AG04450 (cell line): Measurements from ENCODE around the gene GPR173. TPM values are rescaled to one million over a fixed set of nuclear protein-coding genes. Genes with fewer than 3 reads are reported as not detected.

Experiments
- CTCF ChIA-PET: fragments of 300-600, 350-600 bp; formaldehyde crosslinking; extraction: SDS; loops from one replicate; lab custom pipeline; 2022; ENCODE audit warnings: antibody characterized with exemption, inconsistent platforms; lab: Charles Lee
- POLR2A ChIA-PET: fragments of 350-600 bp; formaldehyde crosslinking; extraction: SDS; loops from one replicate; lab custom pipeline; 2021; ENCODE audit warnings: antibody characterized with exemption, inconsistent platforms; lab: Yijun Ruan, JAX
- DNase-seq: peaks from one replicate; pipeline ENCODE4 v3.0.0-alpha.2; 2011; ENCODE audit warnings: low read depth, low spot score
- H3K27ac ChIP-seq: one replicate; pipeline ENCODE4 v1.5.1; 2012; ENCODE audit warnings: low read depth, low read length, control low read depth
- H3K27me3 ChIP-seq: one replicate; pipeline ENCODE4 v1.6.0; 2012; ENCODE audit warnings: low read length; ENCODE audit not compliant: control insufficient read depth, insufficient read depth
- H3K4me3 ChIP-seq: 2 replicates; pipeline ENCODE4 v1.5.1; 2011; ENCODE audit warnings: mild to moderate bottlenecking, low read depth, low read length, control low read depth
- H3K9me3 ChIP-seq: 2 replicates; pipeline ENCODE4 v1.5.1; 2012; ENCODE audit warnings: low read length; ENCODE audit not compliant: control insufficient read depth, insufficient read depth
- polyA plus RNA-seq: library from polyadenylated mRNA; depleted of rRNA; stranded (reverse); fragments of >200 nt; gene quantifications from 2 replicates; pipeline ENCODE4 v1.2.3, GENCODE V29; 2011
- TF ChIP-seq, protein P1 (sequence below): IDR thresholded peaks from 2 replicates; pipeline ENCODE4 v1.5.1; 2011; ENCODE audit warnings: low read depth, low read length, control low read depth, inconsistent platforms

GPR173 gene
- polyA plus RNA-seq, 1 experiment = 3.8 TPM

DNA sequence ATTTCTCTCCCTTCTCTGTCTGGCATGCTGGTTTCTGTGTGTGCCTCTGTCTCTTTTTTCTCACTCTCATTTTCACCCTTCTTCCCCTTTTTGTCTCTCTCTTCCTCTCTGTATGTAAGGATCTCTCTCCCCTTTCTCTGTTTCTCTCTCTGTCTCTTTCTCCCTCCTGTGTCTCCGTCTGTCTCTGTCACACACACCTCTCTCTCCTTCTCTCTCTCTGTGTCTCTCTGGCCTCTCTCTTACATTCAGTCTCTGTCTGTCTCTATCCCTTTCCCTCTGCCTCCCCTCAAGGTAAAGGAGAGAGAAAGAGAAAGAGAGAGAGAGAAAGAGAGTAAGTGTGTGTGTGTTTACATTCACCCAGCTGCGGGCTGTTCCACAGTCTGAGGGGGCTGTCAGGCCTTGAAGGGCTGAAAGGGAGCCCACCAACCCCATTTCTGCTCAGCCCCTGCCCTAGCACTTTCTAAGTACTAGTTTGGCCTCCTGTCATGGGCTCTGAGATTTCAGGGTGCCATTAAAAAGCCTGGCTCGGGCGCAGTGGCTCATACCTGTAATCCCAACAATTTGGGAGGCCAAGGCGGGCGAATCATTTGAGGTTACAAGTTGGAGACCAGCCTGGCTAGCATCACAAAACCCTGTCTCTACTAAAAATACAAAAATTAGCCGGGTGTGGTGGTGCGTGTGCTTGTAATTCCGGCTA is 24.0 kb downstream of the GPR173 start:
- H3K27ac ChIP-seq = no peak overlapping the region
- no peak overlapping the region for H3K4me3 ChIP-seq
- DNase-seq = no peak
- CTCF ChIA-PET = interaction anchor here (0.7 kb wide), 1 partner anchor 17 kb away, joined by 3 read pairs; no protein-coding TSS in a partner anchor
- no peaks in the 10 kb centered on the region for H3K27me3 ChIP-seq
- POLR2A ChIA-PET = interaction anchor here (1.0 to 1.2 kb wide), 2 partner anchors 9 to 10 kb away, joined by 4 to 9 read pairs; partner anchors contain the start of gene TSPYL2
- no peaks in the 10 kb centered on the region for H3K9me3 ChIP-seq
- TF ChIP-seq, protein P1, sequence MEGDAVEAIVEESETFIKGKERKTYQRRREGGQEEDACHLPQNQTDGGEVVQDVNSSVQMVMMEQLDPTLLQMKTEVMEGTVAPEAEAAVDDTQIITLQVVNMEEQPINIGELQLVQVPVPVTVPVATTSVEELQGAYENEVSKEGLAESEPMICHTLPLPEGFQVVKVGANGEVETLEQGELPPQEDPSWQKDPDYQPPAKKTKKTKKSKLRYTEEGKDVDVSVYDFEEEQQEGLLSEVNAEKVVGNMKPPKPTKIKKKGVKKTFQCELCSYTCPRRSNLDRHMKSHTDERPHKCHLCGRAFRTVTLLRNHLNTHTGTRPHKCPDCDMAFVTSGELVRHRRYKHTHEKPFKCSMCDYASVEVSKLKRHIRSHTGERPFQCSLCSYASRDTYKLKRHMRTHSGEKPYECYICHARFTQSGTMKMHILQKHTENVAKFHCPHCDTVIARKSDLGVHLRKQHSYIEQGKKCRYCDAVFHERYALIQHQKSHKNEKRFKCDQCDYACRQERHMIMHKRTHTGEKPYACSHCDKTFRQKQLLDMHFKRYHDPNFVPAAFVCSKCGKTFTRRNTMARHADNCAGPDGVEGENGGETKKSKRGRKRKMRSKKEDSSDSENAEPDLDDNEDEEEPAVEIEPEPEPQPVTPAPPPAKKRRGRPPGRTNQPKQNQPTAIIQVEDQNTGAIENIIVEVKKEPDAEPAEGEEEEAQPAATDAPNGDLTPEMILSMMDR = no peak

- ChIA-PET CTCF (no interaction called here), POLR2A (interaction anchor here (1.2 kb wide), 1 partner anchor 9 kb away, joined by 4 read pairs; the partner anchor contains the start of gene TSPYL2)
- no peaks in the 10 kb centered on the region for H3K9me3 ChIP-seq
- H3K27me3 ChIP-seq = no peaks in the 10 kb centered on the region
- no peak overlapping the region for H3K4me3 ChIP-seq
- no peak for DNase-seq
- H3K27ac ChIP-seq = no peak overlapping the region
- TF ChIP-seq, protein P1 = no peak
These were observed 24.6 kb downstream of the GPR173 start for GRCh38 chrX:53073115-53073586.

GRCh38 chrX:53075011-53075410 is 26.4 kb downstream of the GPR173 start:
- TF ChIP-seq, protein P1 = no peak
- CTCF ChIA-PET = no interaction called here
- Histone ChIP-seq H3K27me3 (no peaks in the 10 kb centered on the region), H3K27ac (no peak overlapping the region), H3K9me3 (no peaks in the 10 kb centered on the region), H3K4me3 (no peak overlapping the region)
- POLR2A ChIA-PET = no interaction called here
- no peak for DNase-seq

- DNase-seq = no peak
- ChIA-PET CTCF (no interaction called here), POLR2A (no interaction called here)
- Histone ChIP-seq H3K27me3 (no peaks in the 10 kb centered on the region), H3K9me3 (no peaks in the 10 kb centered on the region), H3K27ac (no peak overlapping the region), H3K4me3 (no peak overlapping the region)
- TF ChIP-seq, protein P1 = no peak
These were observed 28.1 kb downstream of the GPR173 start for GRCh38 chrX:53076671-53077070.
